ENCODE results near the gene GUCA1A.

GUCA1A gene

GRCh38 chr6:42225419-42225818 is 52.3 kb downstream of the GUCA1A start:
- TF ChIP-seq CTCF (IDR thresholded peaks at IDR 0.05; ENCODE audit: control insufficient read depth, insufficient read depth, low read depth, low read length, missing control alignments), result no peak
- no peak for DNase-seq (ENCODE audit: low read depth)
- no peak overlapping the region for H3K4me3 ChIP-seq (ENCODE audit: control insufficient read depth, low read depth, low read length)

- TF ChIP-seq CTCF (IDR thresholded peaks at IDR 0.05; ENCODE audit: control insufficient read depth, insufficient read depth, low read depth, low read length, missing control alignments), result no peak
- no peak for DNase-seq (ENCODE audit: low read depth)
- no peak overlapping the region for H3K4me3 ChIP-seq (ENCODE audit: control insufficient read depth, low read depth, low read length)
Measured at GRCh38 chr6:42226161-42226611, 53.0 kb downstream of the GUCA1A start.

GRCh38 chr6:42226645-42227143 is 53.5 kb downstream of the GUCA1A start:
- no peak for DNase-seq (ENCODE audit: low read depth)
- no peak for TF ChIP-seq CTCF (IDR thresholded peaks at IDR 0.05; ENCODE audit: control insufficient read depth, insufficient read depth, low read depth, low read length, missing control alignments)
- no peak overlapping the region for H3K4me3 ChIP-seq (ENCODE audit: control insufficient read depth, low read depth, low read length)

GRCh38 chr6:42227173-42227850 is 54.1 kb downstream of the GUCA1A start:
- TF ChIP-seq CTCF (IDR thresholded peaks at IDR 0.05; ENCODE audit: control insufficient read depth, insufficient read depth, low read depth, low read length, missing control alignments), result no peak
- DNase-seq (ENCODE audit: low read depth), result no peak
- H3K4me3 ChIP-seq (ENCODE audit: control insufficient read depth, low read depth, low read length), result no peak overlapping the region

- no peak for TF ChIP-seq CTCF (IDR thresholded peaks at IDR 0.05; ENCODE audit: control insufficient read depth, insufficient read depth, low read depth, low read length, missing control alignments)
- no peak overlapping the region for H3K4me3 ChIP-seq (ENCODE audit: control insufficient read depth, low read depth, low read length)
- DNase-seq (ENCODE audit: low read depth), result no peak
Measured at GRCh38 chr6:42228305-42228704, 55.1 kb downstream of the GUCA1A start.

Data from AG09309 (cell line).